22Rv1 (cell line): ENCODE measurements around the gene LSP1.

ENCODE experiments used
- ZFX ChIP-seq: fragments of 450-650 bp; IDR thresholded peaks from 2 replicates; pipeline ENCODE4 v1.6.1; 2017; ENCODE audit warnings: antibody characterized with exemption, borderline replicate concordance
- TF ChIP-seq, protein P1 (sequence below): fragments of 450-650 bp; IDR thresholded peaks from 2 replicates; pipeline ENCODE4 v1.5.1; 2017; ENCODE audit warnings: mild to moderate bottlenecking

DNA sequence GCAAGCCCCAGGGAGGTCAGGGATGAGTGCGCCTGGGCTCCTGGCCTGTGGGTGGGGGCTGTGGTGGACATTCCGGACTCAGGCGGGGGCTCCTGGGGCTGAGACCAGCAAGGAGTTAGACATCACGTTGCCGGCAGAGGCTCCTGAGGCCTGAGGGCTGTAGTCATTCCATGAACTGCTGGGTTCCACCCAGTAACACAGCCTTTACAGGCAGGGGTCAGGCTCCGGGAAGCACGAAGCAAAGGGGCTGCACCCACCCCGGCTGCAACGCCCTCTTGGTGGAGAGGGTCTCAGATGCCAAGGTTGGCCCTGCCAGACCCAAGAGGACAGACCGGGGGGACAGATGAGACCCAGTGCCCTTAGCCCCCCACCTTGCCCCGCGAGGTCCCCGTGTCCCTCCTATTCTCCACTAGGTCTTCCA, 75.6 kb downstream of the LSP1 start:
- TF ChIP-seq, protein P1, sequence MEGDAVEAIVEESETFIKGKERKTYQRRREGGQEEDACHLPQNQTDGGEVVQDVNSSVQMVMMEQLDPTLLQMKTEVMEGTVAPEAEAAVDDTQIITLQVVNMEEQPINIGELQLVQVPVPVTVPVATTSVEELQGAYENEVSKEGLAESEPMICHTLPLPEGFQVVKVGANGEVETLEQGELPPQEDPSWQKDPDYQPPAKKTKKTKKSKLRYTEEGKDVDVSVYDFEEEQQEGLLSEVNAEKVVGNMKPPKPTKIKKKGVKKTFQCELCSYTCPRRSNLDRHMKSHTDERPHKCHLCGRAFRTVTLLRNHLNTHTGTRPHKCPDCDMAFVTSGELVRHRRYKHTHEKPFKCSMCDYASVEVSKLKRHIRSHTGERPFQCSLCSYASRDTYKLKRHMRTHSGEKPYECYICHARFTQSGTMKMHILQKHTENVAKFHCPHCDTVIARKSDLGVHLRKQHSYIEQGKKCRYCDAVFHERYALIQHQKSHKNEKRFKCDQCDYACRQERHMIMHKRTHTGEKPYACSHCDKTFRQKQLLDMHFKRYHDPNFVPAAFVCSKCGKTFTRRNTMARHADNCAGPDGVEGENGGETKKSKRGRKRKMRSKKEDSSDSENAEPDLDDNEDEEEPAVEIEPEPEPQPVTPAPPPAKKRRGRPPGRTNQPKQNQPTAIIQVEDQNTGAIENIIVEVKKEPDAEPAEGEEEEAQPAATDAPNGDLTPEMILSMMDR, result no peak
- no peak for TF ChIP-seq ZFX
